ENCODE results near the gene JADE1.

Gene JADE1

DNA sequence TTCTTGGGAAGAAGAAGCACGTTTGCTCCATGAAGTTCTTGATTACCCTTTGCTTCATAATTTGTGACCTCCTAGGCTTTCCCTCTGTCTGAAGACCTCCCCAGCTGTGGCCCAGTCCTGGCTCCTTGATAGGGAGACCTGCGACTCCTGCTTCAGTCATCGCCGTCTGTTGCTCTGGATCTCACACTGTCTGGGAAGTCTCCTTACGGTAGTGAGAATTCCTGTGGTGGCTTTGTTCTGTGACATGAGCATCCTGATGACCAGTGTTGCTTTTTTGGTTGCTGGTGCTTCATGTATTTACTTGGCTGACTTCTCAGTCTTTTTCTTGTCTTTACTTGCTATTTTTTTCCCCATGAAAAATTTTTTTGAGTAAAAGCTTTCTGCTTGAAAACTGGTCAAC, 44.2 kb downstream of the JADE1 start:
- H3K4me3 ChIP-seq (replicated peaks; ENCODE audit: low read depth, low read length) = no peak overlapping the region
- TF ChIP-seq, protein P1, sequence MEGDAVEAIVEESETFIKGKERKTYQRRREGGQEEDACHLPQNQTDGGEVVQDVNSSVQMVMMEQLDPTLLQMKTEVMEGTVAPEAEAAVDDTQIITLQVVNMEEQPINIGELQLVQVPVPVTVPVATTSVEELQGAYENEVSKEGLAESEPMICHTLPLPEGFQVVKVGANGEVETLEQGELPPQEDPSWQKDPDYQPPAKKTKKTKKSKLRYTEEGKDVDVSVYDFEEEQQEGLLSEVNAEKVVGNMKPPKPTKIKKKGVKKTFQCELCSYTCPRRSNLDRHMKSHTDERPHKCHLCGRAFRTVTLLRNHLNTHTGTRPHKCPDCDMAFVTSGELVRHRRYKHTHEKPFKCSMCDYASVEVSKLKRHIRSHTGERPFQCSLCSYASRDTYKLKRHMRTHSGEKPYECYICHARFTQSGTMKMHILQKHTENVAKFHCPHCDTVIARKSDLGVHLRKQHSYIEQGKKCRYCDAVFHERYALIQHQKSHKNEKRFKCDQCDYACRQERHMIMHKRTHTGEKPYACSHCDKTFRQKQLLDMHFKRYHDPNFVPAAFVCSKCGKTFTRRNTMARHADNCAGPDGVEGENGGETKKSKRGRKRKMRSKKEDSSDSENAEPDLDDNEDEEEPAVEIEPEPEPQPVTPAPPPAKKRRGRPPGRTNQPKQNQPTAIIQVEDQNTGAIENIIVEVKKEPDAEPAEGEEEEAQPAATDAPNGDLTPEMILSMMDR (IDR thresholded peaks at IDR 0.05; ENCODE audit: low read length, missing control alignments) = no peak
- DNase-seq (ENCODE audit: low read depth) = no peak

DNA sequence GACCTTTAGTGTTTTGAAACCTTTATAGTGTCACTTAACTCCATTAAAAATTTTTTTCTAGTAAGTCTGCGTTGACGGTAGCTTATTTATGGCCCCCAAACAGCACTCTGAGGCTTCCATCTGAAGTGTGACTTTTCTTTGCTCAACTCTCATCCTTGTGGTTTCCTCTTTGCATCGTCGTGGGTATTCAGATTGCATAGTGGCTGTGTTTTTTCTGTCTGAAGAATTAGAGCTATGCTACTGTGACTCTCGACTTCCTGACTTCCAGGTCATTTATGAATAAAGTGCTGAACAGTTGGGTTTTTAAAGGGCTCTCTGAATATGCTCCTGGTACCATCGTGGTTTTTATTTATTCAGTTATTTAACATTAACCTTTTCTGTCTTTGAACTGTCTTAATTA, 44.9 kb downstream of the JADE1 start:
- peak; percentile 36 for DNase-seq (ENCODE audit: low read depth)
- TF ChIP-seq, protein P1 (IDR thresholded peaks at IDR 0.05; ENCODE audit: low read length, missing control alignments) = no peak
- no peak overlapping the region for H3K4me3 ChIP-seq (replicated peaks; ENCODE audit: low read depth, low read length)

DNA sequence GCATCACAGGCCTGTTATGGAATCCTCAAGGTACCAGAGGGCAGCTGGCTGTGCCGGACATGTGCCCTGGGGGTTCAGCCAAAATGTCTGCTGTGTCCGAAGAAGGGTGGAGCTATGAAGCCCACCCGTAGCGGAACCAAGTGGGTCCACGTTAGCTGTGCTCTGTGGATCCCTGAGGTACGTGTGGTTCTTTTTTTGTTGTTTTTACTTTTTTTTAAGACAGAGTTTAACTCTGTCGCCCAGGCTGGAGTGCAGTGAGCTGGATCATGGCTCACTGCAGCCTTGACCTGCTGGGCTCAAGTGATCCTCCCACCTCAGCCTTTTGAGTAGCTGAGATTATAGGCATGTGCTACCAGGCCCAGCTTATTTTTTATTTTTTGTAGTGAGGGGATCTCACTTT, 46.1 kb downstream of the JADE1 start:
- no peak overlapping the region for H3K4me3 ChIP-seq (replicated peaks; ENCODE audit: low read depth, low read length)
- DNase-seq (ENCODE audit: low read depth) = no peak
- TF ChIP-seq, protein P1 (IDR thresholded peaks at IDR 0.05; ENCODE audit: low read length, missing control alignments) = no peak

DNA sequence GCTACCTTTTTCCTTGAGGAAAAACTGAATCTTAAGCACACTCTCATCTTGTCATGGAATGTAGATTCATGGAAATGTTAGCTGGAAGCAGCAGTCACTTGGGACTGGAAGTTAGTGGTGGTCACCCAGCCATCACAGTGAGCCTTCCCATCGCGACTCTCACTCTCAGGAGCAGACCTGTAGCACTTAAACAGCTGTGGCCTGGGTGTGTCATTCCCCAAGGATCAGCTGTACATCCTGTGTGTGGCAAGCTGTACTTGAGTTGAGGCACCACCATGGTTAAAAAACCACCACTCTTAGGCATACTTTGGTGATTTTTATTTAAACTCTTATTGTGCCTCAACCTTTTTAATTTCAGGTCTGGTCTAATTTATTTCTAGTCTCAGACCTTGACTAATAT, 46.7 kb downstream of the JADE1 start:
- DNase-seq (ENCODE audit: low read depth) = no peak
- H3K4me3 ChIP-seq (replicated peaks; ENCODE audit: low read depth, low read length) = no peak overlapping the region
- TF ChIP-seq, protein P1 (IDR thresholded peaks at IDR 0.05; ENCODE audit: low read length, missing control alignments) = no peak

DNA sequence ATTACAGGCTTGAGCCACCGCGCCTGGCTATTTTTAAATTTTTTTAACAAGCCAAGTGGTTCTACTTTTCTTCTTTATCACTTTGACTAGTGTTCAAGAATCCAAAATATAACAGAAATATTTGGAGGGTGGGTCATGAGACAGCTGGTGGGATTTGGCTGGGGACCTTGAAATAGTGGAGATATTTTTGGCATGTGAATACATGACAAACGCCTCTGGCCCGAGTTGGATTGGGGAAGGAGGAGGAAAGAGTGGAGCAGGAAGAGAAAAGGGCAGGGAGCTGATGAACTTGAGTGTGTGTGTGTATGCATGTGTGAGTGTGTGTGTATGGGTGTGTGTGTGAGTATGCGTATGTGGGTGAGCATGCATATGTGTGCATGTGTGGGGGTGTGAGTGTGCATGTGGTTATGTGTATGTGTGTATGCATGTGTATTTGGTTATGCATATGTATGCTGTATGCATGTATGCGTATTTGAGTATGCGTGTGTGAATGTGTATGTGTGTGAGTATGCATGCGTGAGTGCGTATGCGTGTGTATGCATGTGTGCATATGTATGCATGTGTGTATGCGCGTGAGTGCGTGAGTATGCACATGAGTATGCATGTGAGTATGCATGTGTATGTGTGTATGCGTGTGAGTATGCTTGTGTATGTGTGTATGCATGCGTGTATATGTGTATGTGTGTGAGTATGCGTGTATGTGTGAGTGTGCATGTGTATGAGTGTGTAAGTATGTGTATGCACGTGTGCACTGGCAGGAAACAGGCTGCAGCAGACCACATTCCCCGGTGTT, 49.6 kb downstream of the JADE1 start:
- DNase-seq (ENCODE audit: low read depth) = peak; percentile 72
- H3K4me3 ChIP-seq (replicated peaks; ENCODE audit: low read depth, low read length) = no peak overlapping the region
- TF ChIP-seq, protein P1 (IDR thresholded peaks at IDR 0.05; ENCODE audit: low read length, missing control alignments) = no peak

DNA sequence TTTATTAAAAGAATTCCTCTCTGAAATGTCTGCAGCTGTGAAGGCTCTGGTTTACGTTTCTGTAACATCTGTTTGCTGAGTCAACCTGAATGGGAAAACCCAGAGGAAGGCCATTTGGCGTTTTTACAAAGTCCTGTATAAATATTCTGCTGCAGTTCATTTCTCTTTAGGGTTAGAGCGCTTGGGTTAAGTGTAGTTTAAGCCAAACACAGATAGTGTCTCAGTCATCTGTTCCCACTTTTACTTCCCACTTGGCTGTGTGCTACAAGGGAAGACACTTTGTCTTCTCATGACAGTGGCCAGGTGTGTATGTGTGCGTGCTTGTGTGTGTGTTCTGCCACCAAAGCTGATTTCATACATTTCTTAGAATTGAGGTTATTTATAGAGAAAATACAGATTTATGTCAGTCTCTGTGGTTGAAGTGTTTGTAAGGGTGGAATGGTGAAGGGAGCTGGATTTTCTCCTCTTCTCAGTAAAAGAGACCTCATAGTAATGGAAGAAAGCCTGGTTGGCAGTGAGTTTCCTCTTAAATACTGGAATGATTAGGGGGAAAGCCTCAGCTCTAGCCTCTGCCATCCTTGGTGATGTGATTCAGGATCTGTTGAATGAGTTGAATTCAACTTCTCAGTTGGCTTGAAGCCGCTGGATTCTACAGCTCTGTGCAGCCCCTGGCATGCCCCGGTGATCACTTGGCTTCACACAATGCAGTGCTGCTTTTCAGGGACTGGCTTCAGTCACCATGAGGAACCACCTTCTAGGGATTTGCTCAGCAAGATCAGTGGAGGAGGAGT, 50.6 kb downstream of the JADE1 start:
- no peak overlapping the region for H3K4me3 ChIP-seq (replicated peaks; ENCODE audit: low read depth, low read length)
- TF ChIP-seq, protein P1 (IDR thresholded peaks at IDR 0.05; ENCODE audit: low read length, missing control alignments) = no peak
- DNase-seq (ENCODE audit: low read depth) = peak; percentile 63

All from fibroblast of pulmonary artery (primary cell).